Right cardiac atrium (tissue), 5 donors: ENCODE data around the gene JSRP1. TPM values are rescaled to one million over a fixed set of nuclear protein-coding genes. Genes with fewer than 3 reads are reported as not detected.

Experiments
- ATAC-seq, 2 donors: fragments of 200-7000 bp; cut with Tn5 transposase; one replicate each; pipeline versions ENCODE4 v1.8.0 to v1.9.1; 2020; ENCODE audit warnings: moderate library complexity in 2 of 2, mild to moderate bottlenecking in 1 of 2
- DNase-seq, 3 donors: peaks; one replicate each; pipeline ENCODE4 v3.0.0-alpha.2; 2020
- H3K27ac ChIP-seq: one replicate; pipeline ENCODE4 v1.5.1; 2013; ENCODE audit warnings: mild to moderate bottlenecking, low read length, control low read depth, moderate library complexity
- H3K27me3 ChIP-seq: one replicate; pipeline ENCODE4 v1.6.1; 2013; ENCODE audit not compliant: control insufficient read depth, insufficient read depth
- H3K4me1 ChIP-seq: one replicate; pipeline ENCODE4 v1.6.1; 2013; ENCODE audit warnings: low read length; ENCODE audit not compliant: control insufficient read depth, insufficient read depth
- H3K4me3 ChIP-seq: one replicate; pipeline ENCODE4 v1.5.1; 2013; ENCODE audit warnings: low read length, control low read depth
- H3K9me3 ChIP-seq: one replicate; pipeline ENCODE4 v1.6.1; 2013; ENCODE audit warnings: low read length; ENCODE audit not compliant: control insufficient read depth
- WGBS: extraction: QIAGEN DNeasy Blood & Tissue Kit; methylation state at CpG from one replicate; pipeline ENCODE4 v1.1.7; 2013; 5-methylcytosine and 5-hydroxymethylcytosine counted together
- intact Hi-C, 4 donors: fragments of 100-400 bp; cut with DNase I; formaldehyde crosslinking; loops; one replicate each; pipeline versions ENCODE4 v1.11.0 to v1.14.0; 2022 to 2023
- polyA plus RNA-seq: library from polyadenylated mRNA; stranded (reverse); fragments of 200-250 nt; gene quantifications from one replicate; pipeline ENCODE4 v1.2.3, GENCODE V29; 2013
- total RNA-seq, 4 donors: library from RNA; stranded (reverse); fragmentation: NEBNext Ultra II Directional; extraction: Animal tissue kit (Norgen Biotek cat#: 25700); gene quantifications; one replicate each; pipeline ENCODE4 v1.2.1, GENCODE V29; 2021
- donor health status: healthy with polysubstance abuse.
- donor health status: DM: no; HTN: yes; CAD: no.
- donor health status: DM: no; HTN: no; CAD: no.
- donor health status: DM: no; HTN: yes; CAD: no; lungs with severe emphysema.
- donor health status: DM: yes; HTN: yes; CAD: no.

The JSRP1 gene
- total and polyA plus RNA-seq, 5 donors, result 0.75 TPM; not detected in 4

- 71% methylated on average over 27 of the region's 27 CpGs for WGBS
- H3K27me3 ChIP-seq, result no peaks in the 10 kb centered on the region
- intact Hi-C loops, result no loop called here
- H3K4me3 ChIP-seq, result no peak within 1 kb of the TSS
- no peak within 1 kb of the TSS for H3K27ac ChIP-seq
- peaks cover 5% of the 10 kb centered on the region for H3K4me1 ChIP-seq
- no peaks in the 10 kb centered on the region for H3K9me3 ChIP-seq
- ATAC-seq, result peak; percentile 1 to 5
- DNase-seq, result peak in 2 of 3 donors; percentile 58 to 64
Measured at GRCh38 chr19:2249010-2249866, 7.0 kb downstream of the JSRP1 start, which contains the start of gene AMH. AMH (plus strand) TSS chr19:2249323; CDS start chr19:2249333, 10 bp downstream.

- H3K27ac ChIP-seq, result no peak overlapping the region
- H3K9me3 ChIP-seq, result no peaks in the 10 kb centered on the region
- H3K27me3 ChIP-seq, result no peaks in the 10 kb centered on the region
- no peak for ATAC-seq
- intact Hi-C loops, result no loop called here
- no peak overlapping the region for H3K4me3 ChIP-seq
- WGBS, result 83% methylated on average over 21 of the region's 21 CpGs
- peaks cover 5% of the 10 kb centered on the region for H3K4me1 ChIP-seq
- peak in 2 of 3 donors; percentile 29 to 59 for DNase-seq
Measured at GRCh38 chr19:2248136-2249009, 7.8 kb downstream of the JSRP1 start.

- intact Hi-C loops, result no loop called here
- peaks cover 5% of the 10 kb centered on the region for H3K4me1 ChIP-seq
- H3K27me3 ChIP-seq, result no peaks in the 10 kb centered on the region
- peak in 2 of 3 donors; percentile 54 to 69 for DNase-seq
- no peak for ATAC-seq
- H3K9me3 ChIP-seq, result no peaks in the 10 kb centered on the region
- no peak overlapping the region for H3K4me3 ChIP-seq
- WGBS, result 88% methylated on average over 28 of the region's 28 CpGs
- no peak overlapping the region for H3K27ac ChIP-seq
Measured at GRCh38 chr19:2247433-2248101, 8.7 kb downstream of the JSRP1 start.

- WGBS, result 77% methylated on average over 26 of the region's 26 CpGs
- DNase-seq, result peak; percentile 75 to 90 (median 89)
- no peak overlapping the region for H3K27ac ChIP-seq
- no peaks in the 10 kb centered on the region for H3K27me3 ChIP-seq
- no peak overlapping the region for H3K4me3 ChIP-seq
- H3K4me1 ChIP-seq, result peaks cover 7% of the 10 kb centered on the region
- no peaks in the 10 kb centered on the region for H3K9me3 ChIP-seq
- intact Hi-C loops, result no loop called here
- peak; percentile 54 to 71 for ATAC-seq
Measured at GRCh38 chr19:2246801-2247361, 9.3 kb downstream of the JSRP1 start.

DNA sequence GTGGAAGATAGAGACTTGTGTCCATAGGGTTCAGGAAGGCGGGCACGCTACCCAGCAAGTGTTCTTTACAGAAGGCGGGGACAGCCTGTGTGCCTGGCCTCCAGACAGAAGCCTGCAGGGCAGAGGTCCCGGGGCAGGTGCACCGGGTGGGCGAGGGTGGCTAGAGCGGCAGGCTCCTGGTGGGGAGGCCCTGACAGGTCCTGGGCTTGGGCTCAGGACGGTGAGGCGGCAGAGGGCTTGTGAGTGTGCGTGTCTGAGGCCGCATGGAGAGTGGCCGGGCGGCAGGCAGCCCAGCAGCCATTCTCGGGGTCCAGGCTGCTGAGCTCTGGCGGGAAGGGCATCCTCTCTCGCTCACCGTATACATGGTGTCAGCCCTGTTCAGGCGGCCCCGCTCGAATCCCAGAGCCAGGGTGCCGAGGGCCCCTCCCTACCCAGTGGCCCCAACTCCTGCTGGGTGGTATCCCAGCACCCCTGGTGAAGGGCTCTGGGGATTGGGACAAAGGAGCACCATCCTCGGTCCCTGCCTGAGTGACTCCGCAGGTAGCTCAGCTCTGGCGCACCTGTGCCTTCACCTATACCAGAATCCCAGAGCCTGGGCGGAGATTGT lies 10.1 kb downstream of the JSRP1 start:
- Histone ChIP-seq H3K9me3 (no peaks in the 10 kb centered on the region), H3K4me3 (no peak overlapping the region), H3K4me1 (peaks cover 11% of the 10 kb centered on the region), H3K27ac (no peak overlapping the region), H3K27me3 (no peaks in the 10 kb centered on the region)
- intact Hi-C loops, result no loop called here
- 92% methylated on average over 25 of the region's 25 CpGs for WGBS
- peak in 1 of 3 donors; percentile 47 for DNase-seq
- no peak for ATAC-seq

DNA sequence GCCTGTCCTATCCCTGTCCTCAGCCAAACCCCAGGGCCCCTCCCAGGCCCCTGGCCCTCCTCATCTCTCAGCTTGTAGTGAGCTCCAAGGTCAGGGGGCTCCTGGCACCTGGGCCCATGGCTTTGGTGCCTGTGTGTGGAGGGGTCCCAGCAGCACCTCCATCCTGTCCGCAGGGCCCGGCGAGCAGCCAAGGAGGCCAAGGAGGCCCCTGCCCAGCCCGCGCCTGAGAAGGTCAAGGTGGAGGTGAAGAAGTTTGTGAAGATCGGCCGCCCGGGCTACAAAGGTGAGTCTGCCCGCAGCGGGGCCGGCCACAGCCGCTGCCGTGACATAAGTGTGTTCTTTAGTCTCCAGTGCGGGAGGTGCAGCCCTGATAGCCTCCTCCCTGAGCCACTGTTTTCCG lies 10.9 kb downstream of the JSRP1 start:
- Histone ChIP-seq H3K4me1 (peaks cover 14% of the 10 kb centered on the region), H3K27me3 (no peaks in the 10 kb centered on the region), H3K9me3 (no peaks in the 10 kb centered on the region), H3K4me3 (no peak overlapping the region), H3K27ac (no peak overlapping the region)
- DNase-seq (no peak), ATAC-seq (no peak)
- intact Hi-C loops, result no loop called here
- 95% methylated on average over 15 of the region's 15 CpGs for WGBS

GRCh38 chr19:2244486-2244885 lies 11.7 kb downstream of the JSRP1 start:
- no peaks in the 10 kb centered on the region for H3K27me3 ChIP-seq
- H3K4me3 ChIP-seq, result no peak overlapping the region
- ATAC-seq (no peak), DNase-seq (no peak)
- 92% methylated on average over 21 of the region's 21 CpGs for WGBS
- H3K27ac ChIP-seq, result no peak overlapping the region
- H3K4me1 ChIP-seq, result peaks cover 15% of the 10 kb centered on the region
- intact Hi-C loops, result no loop called here
- H3K9me3 ChIP-seq, result no peaks in the 10 kb centered on the region

DNA sequence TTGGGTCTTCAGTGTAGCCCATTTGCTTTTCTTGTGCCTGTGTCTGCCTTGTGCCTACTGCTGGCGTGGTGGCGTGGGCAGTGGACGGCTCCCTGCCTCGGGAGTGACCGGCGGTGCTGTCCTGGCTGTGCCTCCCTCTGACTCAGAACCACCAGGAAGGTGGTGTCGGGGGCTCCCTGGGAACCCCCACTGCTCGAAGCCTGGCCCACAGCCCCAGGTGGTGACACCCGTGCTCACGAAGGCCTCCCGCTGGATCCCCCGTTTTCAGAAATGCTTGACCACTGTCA lies 12.1 kb downstream of the JSRP1 start:
- no peak for DNase-seq
- Histone ChIP-seq H3K27me3 (no peaks in the 10 kb centered on the region), H3K27ac (no peak overlapping the region), H3K9me3 (no peaks in the 10 kb centered on the region), H3K4me3 (no peak overlapping the region), H3K4me1 (peaks cover 15% of the 10 kb centered on the region)
- WGBS, result 91% methylated on average over 12 of the region's 12 CpGs
- ATAC-seq, result no peak
- intact Hi-C loops, result no loop called here

- intact Hi-C loops, result no loop called here
- Histone ChIP-seq H3K27me3 (no peaks in the 10 kb centered on the region), H3K4me1 (peaks cover 15% of the 10 kb centered on the region), H3K27ac (no peak overlapping the region), H3K9me3 (no peaks in the 10 kb centered on the region), H3K4me3 (no peak overlapping the region)
- peak in 2 of 3 donors; percentile 26 to 51 for DNase-seq
- no peak for ATAC-seq
- WGBS, result 82% methylated on average over 32 of the region's 32 CpGs
Measured at GRCh38 chr19:2243274-2244124, 12.7 kb downstream of the JSRP1 start.

GRCh38 chr19:2242816-2243215 lies 13.4 kb downstream of the JSRP1 start:
- Histone ChIP-seq H3K27me3 (no peaks in the 10 kb centered on the region), H3K9me3 (no peaks in the 10 kb centered on the region), H3K4me1 (peaks cover 17% of the 10 kb centered on the region), H3K27ac (no peak overlapping the region), H3K4me3 (no peak overlapping the region)
- ATAC-seq (no peak), DNase-seq (peak in 1 of 3 donors; percentile 13)
- intact Hi-C loops, result no loop called here
- 86% methylated on average over 8 of the region's 8 CpGs for WGBS
